ENCODE data around the gene SLC39A11. TPM values are rescaled to one million over a fixed set of nuclear protein-coding genes. Genes with fewer than 3 reads are reported as not detected.
A peak's percentile ranks its signal among the peaks of the same experiment; 100 is the strongest.

The SLC39A11 gene
- total and polyA plus RNA-seq, 2 of the 13 experiments (the other 11 are each of a cell fraction or from before 2014, with no cell fraction given): 17.2 to 31.5 TPM

DNA sequence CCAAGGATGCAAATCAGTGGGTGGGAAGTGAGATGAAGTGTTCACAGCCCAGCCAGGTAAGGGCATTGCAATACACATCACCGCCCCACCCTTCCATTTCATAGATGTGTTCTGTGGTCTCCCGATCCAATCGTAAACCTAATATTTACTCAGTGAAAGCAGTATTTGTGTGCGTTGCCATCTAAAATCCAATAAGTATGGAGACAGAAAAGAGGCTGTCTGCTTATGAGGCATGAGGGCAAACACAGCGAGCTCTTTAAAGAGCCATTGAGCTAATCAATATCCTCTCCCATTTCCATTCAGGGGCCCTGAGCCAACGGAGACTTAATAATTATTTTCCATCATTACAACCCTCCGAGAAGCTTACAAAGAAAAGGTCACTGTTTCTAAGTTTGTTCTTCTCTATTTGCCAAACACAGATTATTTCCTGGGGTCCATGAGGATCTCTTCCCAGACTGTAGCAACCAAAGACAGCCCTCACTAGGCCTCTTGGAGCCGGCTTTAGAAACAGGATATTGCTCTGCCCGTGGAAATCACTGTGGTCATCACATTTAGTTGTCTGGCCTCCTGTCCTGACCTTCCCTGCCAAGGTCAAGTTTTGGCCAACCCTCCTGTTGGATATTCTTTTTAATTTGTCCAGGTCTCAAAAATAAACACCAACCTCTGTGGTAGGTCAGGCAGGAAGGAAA lies 120.1 kb downstream of the SLC39A11 start (continued):
- TF ChIP-seq ZNF34 (CRISPR knock-in tag; IDR thresholded peaks at IDR 0.05; ENCODE audit: borderline replicate concordance) (no peak), ZNF256 (CRISPR knock-in tag; conservative IDR thresholded peaks at IDR 0.05) (no peak), ARID5B (CRISPR knock-in tag; IDR thresholded peaks at IDR 0.05) (peak; percentile 84), KAT2B (IDR thresholded peaks at IDR 0.05; ENCODE audit: borderline replicate concordance, low read depth, low read length) (peak; percentile 57; the same call in 1 of the 2 replicates), ZBTB33 (CRISPR knock-in tag; IDR thresholded peaks at IDR 0.05) (no peak), AGO2 (optimal IDR thresholded peaks at IDR 0.05; ENCODE audit: low read depth, low read length) (no peak), IRF1 (CRISPR knock-in tag; IDR thresholded peaks at IDR 0.05; ENCODE audit: low read depth) (no peak), SPEN (CRISPR knock-in tag; IDR thresholded peaks at IDR 0.05; ENCODE audit: low read depth) (no peak), MTF1 (CRISPR knock-in tag; IDR thresholded peaks at IDR 0.05) (no peak), MLLT10 (CRISPR knock-in tag; IDR thresholded peaks at IDR 0.05) (no peak), ELF3 (CRISPR knock-in tag; IDR thresholded peaks at IDR 0.05) (no peak), ZEB1 (IDR thresholded peaks at IDR 0.05; ENCODE audit: insufficient replicate concordance, low read depth) (no peak)
- TF ChIP-seq, protein P1, sequence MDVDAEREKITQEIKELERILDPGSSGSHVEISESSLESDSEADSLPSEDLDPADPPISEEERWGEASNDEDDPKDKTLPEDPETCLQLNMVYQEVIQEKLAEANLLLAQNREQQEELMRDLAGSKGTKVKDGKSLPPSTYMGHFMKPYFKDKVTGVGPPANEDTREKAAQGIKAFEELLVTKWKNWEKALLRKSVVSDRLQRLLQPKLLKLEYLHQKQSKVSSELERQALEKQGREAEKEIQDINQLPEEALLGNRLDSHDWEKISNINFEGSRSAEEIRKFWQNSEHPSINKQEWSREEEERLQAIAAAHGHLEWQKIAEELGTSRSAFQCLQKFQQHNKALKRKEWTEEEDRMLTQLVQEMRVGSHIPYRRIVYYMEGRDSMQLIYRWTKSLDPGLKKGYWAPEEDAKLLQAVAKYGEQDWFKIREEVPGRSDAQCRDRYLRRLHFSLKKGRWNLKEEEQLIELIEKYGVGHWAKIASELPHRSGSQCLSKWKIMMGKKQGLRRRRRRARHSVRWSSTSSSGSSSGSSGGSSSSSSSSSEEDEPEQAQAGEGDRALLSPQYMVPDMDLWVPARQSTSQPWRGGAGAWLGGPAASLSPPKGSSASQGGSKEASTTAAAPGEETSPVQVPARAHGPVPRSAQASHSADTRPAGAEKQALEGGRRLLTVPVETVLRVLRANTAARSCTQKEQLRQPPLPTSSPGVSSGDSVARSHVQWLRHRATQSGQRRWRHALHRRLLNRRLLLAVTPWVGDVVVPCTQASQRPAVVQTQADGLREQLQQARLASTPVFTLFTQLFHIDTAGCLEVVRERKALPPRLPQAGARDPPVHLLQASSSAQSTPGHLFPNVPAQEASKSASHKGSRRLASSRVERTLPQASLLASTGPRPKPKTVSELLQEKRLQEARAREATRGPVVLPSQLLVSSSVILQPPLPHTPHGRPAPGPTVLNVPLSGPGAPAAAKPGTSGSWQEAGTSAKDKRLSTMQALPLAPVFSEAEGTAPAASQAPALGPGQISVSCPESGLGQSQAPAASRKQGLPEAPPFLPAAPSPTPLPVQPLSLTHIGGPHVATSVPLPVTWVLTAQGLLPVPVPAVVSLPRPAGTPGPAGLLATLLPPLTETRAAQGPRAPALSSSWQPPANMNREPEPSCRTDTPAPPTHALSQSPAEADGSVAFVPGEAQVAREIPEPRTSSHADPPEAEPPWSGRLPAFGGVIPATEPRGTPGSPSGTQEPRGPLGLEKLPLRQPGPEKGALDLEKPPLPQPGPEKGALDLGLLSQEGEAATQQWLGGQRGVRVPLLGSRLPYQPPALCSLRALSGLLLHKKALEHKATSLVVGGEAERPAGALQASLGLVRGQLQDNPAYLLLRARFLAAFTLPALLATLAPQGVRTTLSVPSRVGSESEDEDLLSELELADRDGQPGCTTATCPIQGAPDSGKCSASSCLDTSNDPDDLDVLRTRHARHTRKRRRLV (CRISPR knock-in tag; IDR thresholded peaks at IDR 0.05): no peak

Measured in HepG2 (cell line).